Measurements from ENCODE around the gene GNAI1.

Gene GNAI1

DNA sequence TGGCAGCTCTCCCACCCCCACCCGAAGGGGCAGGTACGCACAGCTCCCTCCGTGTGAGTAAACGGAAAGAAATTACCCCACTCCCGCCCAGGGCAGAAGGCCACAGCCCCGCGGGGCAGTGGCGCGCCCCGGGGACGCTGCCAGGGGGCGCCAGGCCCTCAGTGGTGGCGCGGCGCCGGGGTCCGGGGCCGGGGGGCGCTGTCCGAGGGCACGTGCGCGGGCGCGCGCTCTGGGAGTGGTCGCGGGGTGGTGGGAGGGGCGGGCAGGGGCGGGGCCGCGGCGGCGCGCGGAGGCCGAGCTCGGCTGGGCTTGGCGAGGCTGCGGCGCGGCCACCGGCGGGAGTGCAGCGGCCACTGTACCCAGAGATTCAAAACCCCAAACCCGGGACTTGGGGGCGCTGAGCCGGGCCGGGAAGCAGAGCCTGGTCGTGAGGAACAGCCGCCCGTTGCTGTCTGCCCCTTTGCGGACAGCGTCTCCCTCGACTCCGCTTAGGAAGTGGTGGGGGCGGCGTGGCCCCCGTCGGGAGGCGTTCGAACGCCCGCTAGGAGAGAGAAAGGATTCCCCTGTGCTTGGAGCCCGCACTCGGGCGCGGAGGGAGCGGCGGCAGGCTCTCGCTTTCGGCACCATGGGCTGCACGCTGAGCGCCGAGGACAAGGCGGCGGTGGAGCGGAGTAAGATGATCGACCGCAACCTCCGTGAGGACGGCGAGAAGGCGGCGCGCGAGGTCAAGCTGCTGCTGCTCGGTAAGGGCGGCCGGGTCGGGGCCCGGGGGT lies at the start of gene GNAI1:
Gene GNAI1, plus strand, starts transcription at position 296 of the 773 bp plus-strand sequence. Its CDS starts 330 bp downstream, at position 626.
- peak; percentile 56 to 78 (median 62) for DNase-seq

DNA sequence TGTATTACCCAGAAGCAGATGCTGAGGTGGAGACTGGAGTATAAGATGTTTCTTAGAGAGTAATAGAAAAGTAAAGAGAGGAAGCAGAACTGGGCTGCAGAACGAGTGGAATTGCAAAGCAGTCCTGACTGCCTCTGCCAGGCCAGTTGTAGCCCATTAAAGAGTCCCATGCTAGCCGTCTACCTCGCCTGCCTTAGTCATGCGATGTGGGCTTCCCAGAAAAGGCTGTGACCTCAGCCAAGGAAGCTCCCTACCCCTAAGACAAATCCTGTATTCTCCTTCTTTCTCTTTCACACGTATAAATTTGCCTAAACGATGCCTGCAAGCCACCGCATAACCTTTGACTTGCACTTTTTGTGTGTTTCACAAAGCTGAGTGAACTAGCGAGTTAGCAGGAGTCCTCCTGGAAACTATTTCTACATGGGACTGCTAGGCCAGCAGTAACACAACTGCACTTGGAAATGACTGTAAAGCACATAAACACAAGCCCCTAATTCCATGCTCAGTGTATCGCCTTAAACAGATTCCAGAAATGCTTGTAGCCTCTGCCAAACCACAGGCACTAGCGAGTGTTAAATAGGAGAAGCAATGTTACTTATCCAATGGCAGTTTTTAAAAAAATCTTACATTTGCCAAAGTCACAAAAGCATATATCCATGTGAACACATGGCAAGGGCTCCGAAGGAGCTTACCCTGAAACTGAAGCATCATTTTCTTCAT lies 47.4 kb upstream of the GNAI1 start:
- no peak for DNase-seq

DNA sequence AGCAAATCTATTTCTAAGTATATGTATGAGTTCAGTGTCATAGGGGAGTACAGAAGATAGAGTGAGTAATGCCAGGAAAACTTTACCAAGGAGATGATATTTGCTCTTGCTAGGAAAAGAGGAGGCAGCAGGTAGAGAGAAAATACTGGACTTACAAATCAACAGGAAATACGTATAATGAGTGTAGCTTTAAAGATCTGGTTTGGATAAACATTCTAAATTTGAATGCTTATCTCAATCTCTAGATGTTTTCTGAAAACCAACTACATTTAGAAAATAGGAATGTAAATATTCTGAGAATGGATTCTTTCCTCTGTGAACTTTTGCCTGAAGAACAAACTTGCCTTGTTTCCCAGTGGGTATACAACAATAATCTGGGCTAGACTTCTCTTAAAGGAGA lies 46.9 kb upstream of the GNAI1 start:
- no peak for DNase-seq

DNA sequence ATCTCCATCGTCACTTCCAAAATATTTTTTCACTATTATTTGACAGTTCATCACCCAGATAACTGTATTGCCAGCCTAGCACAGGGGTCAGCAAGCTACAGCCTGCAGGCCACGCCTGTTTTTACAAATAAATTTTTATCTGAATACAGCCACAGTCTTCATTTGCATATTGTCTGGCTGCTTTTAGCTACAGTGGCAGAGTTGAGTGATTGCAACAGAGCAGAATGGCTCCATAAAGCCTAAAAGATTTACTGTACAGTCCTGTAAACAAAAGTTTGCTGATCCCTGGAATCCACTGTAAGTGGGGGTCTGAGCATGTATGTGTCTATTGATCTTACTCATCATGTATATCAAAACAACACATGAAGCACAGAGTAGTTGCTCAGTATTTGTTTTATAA lies 45.9 kb upstream of the GNAI1 start:
- DNase-seq = no peak

DNA sequence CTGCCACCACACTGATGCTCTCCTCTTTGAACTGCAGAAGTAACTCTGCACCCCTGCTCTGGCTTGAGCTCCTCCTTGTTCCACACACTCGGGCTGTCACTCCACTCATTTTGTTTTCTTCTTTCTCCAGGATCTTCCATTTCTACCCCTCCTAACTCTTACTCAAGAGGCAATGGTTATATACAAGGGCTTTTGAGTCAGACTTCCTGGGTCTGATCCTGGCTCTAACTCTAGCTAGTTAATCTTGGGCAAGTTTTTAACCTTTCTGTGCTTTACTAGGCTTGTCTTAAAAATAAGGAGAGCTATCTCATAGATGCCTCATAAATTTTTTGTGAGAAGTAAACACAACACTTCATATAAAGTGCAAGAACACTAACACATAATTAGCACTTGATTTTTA lies 45.3 kb upstream of the GNAI1 start:
- DNase-seq = no peak

DNA sequence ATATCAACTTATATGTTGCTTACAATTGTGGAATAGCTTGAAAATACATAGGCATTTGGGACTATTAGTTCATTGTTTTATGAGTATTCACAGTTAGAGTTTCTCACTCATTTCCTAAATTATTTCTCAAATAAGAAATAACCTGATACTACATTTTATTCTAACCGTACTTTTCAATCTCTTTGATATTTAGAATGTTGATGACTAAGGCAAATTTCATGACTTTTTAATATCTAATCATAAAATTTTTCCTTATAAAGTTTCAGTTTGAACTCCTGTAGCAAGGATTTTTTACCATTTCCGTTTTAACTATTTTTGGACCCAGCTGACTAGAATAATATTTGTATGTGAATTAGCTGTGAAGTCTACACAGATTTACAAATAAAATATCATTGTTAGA lies 41.3 kb upstream of the GNAI1 start:
- DNase-seq = no peak

DNA sequence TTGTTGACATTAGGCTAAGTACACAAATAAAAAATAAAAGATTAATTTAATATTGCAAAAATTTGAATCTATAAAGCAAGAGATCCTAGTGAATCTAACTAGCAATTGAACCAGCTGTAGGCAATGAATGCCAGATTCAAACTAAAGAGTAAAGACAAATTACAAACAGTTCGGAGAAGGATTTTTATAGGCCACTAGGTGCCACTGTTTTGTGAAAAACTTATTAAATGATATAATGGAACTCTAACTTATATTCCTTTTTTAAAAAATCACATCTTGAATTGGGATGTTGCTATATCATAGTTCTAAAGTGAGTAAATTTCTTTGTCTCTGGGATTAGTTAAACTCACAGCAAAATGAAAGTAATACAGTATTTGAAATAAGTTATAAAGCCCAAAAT lies 39.1 kb upstream of the GNAI1 start:
- DNase-seq = peak; percentile 14 to 47 (median 24)

DNA sequence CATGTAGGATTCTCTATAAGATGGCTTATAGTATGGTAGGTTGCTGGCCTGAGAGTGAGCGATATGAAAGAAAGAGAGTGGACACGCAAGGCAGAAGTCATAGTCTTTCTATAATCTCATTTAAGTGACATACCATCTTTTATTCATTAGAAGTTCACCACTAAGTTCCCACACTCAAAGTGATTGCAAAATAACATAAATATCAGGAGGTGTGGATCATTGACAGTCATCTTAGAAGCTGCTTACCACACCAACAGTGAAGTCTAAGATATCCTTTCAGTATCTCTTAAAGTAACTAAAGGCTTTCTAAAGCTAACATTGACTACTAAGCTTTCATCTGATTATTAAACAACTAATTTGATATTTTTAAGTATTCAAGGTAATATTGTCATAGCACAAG lies 36.9 kb upstream of the GNAI1 start:
- DNase-seq = no peak

DNA sequence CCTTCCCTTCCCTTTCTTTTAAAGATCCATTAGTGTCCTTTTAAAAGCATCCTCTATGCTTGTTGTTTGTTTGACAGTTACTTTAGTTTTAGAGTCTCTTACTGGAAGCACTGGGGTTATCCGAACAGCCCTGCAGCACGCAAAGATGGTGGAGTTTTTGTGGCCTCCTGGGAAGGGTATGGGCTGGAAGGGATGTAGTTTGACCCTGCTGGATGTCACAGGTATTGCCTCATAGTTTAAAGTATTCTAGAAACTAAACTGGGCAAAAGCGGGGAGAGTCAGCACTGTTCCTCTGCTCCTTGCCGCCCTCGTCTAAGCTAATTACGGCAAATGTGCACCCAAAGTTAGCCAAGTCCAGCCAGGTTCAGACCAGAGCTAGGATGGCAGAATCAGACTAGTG lies 35.8 kb upstream of the GNAI1 start:
- DNase-seq = no peak

DNA sequence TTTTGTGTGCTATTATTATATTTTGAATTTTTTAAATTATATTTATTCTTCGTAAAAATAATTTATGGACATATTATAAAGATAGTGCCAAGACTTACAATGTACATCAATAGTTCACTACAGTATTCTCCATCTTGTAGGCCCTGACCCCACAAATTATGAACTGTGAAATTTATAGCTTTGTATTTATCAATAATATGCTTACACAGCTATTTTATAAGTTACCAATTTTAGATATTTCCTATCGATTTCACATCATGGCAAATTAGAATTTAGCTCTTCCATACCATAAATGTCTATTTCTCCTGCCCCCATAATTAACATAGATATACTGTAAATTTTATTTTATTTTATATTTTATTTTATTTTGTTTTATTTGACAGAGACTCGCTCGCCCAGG lies 34.4 kb upstream of the GNAI1 start:
- DNase-seq = no peak

DNA sequence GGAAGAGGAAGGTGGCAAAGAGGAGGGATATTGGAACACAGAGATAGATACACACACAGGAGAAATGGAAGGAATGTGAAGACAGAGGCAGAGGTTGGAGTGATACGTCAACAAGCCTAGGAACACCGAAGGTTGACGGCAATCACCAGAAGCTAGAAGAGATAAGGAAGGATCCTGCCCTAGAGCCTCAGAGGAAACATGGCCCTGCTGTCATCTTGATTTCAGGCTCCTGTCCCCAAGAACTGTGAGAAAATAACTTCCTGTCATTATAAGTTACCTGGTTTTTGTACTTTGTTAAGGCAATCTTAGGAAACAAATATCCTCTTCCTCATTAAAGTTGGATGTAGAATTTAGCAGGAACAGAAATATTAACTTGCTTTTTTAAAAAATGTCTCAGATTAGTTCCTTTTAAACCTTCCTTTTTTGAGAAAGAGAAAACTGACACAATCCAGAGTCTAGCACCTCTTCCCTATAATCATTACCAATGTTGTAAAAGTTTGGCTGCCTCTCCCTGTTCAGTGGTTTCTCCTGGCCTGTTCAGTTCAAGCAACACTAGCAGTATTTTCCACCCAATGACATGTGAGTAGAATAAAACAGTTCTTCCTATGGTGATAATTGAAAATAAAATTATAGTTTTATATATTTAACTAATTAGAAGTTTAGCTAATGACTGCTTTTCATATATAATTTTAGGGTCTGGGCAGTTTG lies 28.8 kb upstream of the GNAI1 start:
- DNase-seq = peak in 1 of 3 donors; percentile 25

DNA sequence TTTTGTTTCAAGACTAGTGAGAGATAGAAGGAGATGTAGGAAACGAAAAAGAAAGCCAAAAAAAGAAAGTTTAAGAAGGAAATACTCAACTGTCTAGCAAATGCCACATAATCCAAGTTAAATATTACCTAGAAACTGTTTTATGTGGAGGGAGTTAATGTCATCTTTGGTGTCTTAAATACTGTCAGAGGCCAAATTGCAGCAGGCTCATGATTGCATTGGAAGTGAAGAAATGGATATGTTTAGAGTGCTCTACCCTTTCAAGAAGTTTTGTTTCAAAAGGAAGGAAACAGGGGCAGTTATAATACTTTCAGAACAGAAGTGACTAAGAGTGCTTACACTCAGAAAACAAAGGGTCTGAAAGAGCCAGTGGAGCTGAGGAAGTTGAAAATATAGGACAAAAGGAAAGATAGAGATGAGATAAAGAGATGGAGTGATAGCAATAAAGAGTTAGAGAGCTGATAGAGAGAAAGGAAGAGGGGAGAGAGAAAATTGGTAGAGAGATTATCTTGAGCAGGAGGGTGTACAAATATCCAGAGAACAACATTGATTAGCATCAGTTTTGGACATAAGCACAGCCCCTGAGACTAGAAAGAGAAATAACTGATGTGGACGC lies 28.0 kb upstream of the GNAI1 start:
- peak; percentile 6 to 34 (median 25) for DNase-seq

DNA sequence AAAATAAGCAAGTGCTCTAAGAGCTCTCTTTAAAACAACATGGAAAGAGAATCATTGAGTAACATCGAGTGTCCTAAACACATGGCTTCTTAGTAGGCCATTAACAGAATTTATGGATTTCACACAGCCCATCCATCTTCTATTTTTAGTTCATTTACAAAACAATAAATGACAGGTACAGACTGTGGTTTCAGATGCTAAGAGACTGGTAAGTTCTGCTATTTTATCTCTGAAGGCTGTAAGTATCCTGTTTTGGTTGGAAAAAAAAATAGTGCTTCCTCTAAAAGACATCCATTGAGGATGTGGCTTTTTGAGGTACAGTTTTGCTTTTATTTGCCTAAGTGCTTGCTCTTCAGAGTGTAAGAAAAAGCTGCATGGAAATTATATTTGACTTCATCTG lies 27.4 kb upstream of the GNAI1 start:
- DNase-seq = peak; percentile 8 to 23 (median 21)

DNA sequence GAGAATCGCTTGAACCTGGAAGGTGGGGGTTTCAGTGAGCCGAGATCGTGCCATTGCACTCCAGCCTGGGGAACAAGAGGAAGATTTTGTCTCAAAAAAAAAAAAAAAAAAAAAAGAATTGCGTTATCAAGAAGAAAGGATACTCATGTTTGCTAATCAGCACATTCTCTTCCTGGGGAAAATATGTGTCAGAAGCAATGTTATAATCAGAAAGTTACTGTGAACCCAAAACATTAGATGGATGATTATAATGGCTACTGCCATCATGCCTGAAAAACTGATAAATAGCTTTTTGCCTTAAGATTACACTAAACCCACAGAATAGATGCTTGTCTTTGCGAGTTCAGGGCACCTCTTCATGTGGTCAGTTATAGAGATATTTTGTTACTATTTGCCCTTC lies 24.3 kb upstream of the GNAI1 start:
- DNase-seq = no peak

DNA sequence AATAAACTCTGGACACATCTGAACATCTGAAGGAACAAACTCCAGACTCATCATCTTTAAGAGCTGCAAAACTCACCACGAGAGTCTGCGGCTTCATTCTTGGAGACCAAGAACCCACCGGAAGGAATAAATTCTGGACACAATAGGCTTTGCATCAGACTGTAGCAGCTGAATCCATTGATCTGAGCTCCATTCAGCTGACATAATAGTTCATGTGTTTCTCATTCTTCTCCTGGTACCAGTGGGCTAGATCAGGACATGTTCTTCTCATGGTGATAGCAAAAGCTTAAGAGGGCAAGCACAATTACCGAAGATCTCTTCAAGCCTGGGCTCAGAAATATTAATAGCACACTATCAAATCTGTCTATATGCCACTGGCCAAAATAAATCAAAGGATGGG lies 20.5 kb upstream of the GNAI1 start:
- no peak for DNase-seq

DNA sequence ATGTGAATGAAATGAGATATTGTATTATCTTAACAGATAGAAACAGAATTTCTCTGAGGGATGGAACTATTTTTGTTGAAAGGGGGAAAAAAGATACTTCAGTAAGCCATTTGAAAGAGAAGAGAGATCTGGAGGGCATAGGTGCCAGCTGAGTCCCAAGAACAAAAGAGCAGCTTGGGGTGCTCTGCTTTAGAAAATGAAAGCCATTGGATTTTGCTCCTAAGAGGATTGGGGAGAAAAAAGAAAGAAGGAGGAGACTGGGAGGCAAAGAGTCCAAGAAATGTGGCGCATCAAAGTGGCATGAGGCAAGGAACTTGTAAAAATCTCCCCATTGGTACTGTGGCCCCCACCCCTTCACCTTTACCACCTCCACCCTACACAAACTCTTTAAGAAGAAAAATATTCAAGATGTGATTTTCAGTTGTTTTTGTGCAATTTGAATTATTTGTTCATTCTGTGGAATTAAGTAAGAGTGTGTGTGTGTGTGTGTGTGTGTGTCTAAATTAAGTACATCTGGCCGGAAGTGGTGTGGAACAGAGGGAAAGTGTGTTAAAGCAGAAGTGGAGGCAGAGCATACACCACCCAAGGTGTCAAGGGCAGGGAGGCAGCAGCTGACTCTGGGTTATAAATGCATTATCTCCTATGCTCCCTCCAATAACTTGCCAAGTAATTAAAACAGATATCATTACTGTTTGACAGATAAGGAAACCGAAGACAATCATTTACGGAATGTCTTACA lies 9.9 kb upstream of the GNAI1 start:
- no peak for DNase-seq

DNA sequence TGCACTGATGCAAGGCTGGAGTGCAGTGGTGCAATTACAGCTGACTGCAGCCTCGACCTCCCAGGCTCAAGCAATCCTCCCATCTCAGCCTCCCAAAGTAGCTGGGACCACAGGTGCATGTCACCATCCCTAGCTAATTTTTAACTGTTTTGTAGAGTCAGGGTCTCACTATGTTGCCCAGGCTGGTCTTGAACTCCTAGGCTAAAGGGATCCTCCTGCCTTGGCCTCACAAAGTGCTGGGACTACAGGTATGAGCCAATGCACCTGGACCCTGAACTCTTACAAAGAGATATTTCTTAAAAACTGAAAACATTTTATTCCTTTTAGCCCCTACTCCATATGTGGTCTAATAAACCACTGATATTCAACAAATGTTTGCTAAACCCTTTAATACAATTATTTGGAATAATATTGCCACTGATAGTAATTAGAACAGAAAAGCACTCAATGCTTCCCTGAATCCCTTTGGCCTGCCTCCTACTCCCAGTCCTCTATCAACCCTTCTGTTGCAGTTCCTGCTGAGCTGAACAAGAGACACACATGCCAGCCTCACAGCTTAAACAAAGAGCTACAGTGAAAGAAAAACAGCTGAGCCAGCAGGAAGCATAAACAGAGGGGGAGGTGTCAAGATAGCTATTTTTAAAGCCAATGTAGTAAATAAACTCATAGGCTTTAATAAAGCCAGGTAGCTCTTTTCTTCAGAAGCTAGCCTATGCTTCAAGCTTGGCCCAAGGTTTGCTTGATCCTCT lies 7.0 kb upstream of the GNAI1 start:
- no peak for DNase-seq

DNA sequence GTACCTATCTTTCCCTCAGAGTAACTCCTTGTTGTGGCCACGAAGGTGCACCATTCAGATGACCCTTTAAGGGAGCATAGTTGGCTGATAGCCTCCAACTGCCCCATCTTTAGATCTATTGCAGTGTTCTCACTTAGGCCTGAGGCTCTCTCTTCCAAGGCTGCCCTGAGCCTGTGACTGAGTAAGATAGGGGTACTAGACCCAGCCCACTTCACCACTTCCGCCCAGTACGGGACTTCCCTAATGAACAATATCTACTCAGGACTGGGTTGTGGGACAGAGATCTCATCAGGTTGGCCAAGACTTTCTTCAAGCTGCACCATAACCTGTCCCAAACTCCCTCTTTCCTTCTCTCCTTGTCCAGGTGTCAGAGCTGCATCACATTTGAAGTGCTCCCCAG lies 5.7 kb upstream of the GNAI1 start:
- DNase-seq = peak; percentile 52 to 63 (median 61)

DNA sequence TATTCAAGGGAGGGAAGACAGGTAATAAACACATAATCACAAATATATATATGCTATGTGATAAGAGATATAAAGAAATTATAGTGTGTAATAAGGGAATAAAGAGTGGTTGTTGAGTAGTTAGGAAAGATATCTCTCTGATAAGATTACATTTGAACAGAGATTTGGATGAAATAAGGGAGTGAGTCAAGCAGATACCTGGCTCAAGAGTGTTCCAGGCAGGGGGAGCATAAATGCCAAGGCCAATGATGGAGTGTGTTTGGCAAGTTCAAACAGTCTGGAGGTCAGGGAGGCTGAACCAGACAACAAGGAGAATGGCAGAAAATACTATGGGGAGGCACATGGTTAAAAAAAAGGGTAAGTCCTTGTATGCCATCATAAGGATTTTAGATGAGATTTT lies 4.8 kb upstream of the GNAI1 start:
- no peak for DNase-seq

DNA sequence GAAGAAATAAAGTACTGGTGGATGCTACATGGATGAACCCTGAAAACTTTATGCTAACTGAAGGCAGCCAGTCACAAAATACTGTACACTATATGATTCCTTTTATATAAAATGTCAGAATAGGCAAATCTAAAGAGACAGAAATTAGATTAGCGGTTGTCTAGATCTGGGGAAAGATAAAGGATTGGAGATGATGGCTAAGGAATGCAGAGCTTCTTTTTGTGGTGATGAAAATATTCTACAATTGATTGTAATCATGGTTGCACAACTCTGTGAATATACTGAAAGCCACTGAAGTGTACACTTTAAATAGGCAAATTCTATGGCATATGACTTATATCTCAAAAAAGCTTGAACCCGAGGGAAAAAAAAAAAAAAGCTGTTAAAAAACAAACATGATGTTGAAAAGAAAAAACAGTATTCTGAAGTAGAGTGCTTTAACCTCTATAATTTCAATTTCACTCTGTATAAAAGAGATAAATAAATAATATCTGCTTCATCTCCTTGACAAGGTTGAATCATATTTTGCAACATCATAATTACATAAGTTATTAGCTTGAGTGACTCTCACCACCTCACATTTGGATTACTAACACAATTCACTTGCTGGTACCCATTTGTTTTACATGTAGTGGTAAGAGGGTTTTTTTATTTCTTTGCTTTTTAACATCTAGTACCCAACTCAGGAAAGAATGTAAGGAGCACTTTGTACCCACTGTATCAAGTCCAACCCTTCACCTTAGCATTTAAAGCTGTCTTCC lies 2.8 kb upstream of the GNAI1 start:
- DNase-seq = no peak

DNA sequence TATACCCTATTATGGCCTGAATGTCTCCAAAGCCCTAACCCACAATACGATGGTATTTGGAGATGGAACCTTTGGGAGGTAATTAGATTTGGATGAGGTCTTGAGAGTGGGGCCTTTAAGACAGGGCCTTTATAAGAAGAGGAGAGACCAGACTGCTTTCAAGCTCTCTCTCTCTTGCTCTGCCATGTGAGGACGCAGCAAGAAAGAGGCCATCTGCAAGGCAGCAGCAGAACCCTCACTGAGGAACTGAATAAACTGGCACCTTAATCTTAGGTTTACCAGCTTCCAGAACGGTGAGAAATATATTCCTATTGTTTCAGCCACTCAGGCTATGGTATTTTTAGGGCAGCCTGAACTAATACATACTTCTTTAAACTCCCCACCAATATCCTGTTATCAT lies 2.0 kb upstream of the GNAI1 start:
- no peak for DNase-seq
